Aorta (tissue), 5 donors: Measurements from ENCODE around the gene APOBEC3B. TPM values are rescaled to one million over a fixed set of nuclear protein-coding genes. Genes with fewer than 3 reads are reported as not detected.
"Not testable (repeated sequence)": the region's sequence is repeated elsewhere in the genome, so short reads cannot be mapped to it uniquely, and the experiment has no call there.

ENCODE experiments used
- ATAC-seq: fragments of 200-7000 bp; cut with Tn5 transposase; one replicate; pipeline ENCODE4 v1.9.1; 2022; ENCODE audit warnings: moderate library complexity; ENCODE audit not compliant: low FRiP score
- DNase-seq, 2 donors: peaks; one replicate each; pipeline ENCODE4 v3.0.0-alpha.2; 2020
- H3K27ac ChIP-seq, 2 donors: one replicate each; pipeline ENCODE4 v1.5.1; 2013; ENCODE audit warnings: low read length in 2 of 2, mild to moderate bottlenecking in 2 of 2, moderate library complexity in 2 of 2, control low read depth in 1 of 2, inconsistent platforms in 1 of 2, low read depth in 1 of 2
- H3K27me3 ChIP-seq, 2 donors: one replicate each; pipeline ENCODE4 v1.6.1; 2013; ENCODE audit warnings: control low read depth in 1 of 2, low read length in 1 of 2, mild to moderate bottlenecking in 1 of 2, moderate library complexity in 1 of 2; ENCODE audit not compliant: insufficient read depth in 2 of 2, control insufficient read depth in 1 of 2
- H3K36me3 ChIP-seq, 2 donors: one replicate each; pipeline ENCODE4 v1.6.1; 2013; ENCODE audit warnings: control low read depth in 1 of 2, low read length in 1 of 2, mild to moderate bottlenecking in 1 of 2; ENCODE audit not compliant: insufficient read depth in 2 of 2, control insufficient read depth in 1 of 2
- H3K4me1 ChIP-seq, 2 donors: one replicate each; pipeline ENCODE4 v1.6.1; 2013; ENCODE audit warnings: low read length in 2 of 2, control low read depth in 1 of 2, mild to moderate bottlenecking in 1 of 2, moderate library complexity in 1 of 2; ENCODE audit not compliant: insufficient read depth in 2 of 2, control insufficient read depth in 1 of 2
- H3K4me3 ChIP-seq, 2 donors: one replicate each; pipeline ENCODE4 v1.5.1; 2013; ENCODE audit warnings: low read length in 2 of 2, control low read depth in 1 of 2, mild to moderate bottlenecking in 1 of 2
- H3K9me3 ChIP-seq: one replicate; pipeline ENCODE4 v1.6.1; 2013; ENCODE audit warnings: mild to moderate bottlenecking, low read length; ENCODE audit not compliant: control insufficient read depth
- WGBS, 2 donors: extraction: QIAGEN DNeasy Blood & Tissue Kit; methylation state at CpG; one replicate each; pipeline ENCODE4 v1.1.7; 2013; 5-methylcytosine and 5-hydroxymethylcytosine counted together
- intact Hi-C, 2 donors: fragments of 100-400 bp; cut with DNase I; formaldehyde crosslinking; loops; one replicate each; pipeline versions ENCODE4 v1.14.2 to v1.15.0; 2022
- polyA plus RNA-seq, 2 donors: library from polyadenylated mRNA; stranded (reverse); fragments of 200-250 nt; gene quantifications; one replicate each; pipeline ENCODE4 v1.2.3, GENCODE V29; 2013
- total RNA-seq, 2 donors: library from RNA; stranded (reverse); fragmentation: NEBNext Ultra II Directional; extraction: Animal tissue kit (Norgen Biotek cat#: 25700); gene quantifications; one replicate each; pipeline ENCODE4 v1.2.1, GENCODE V29; 2021
- donor health status: healthy with polysubstance abuse.
- donor health status: Bipolar disorder and iron deficiency.
- donor health status: DM: no; HTN: no; CAD: no.
- donor health status: DM: no; HTN: no; CAD: no.
- donor health status: DM: yes; HTN: yes; CAD: no.

APOBEC3B gene
- total and polyA plus RNA-seq, 4 donors: 1.4 to 2.0 TPM; not detected in 2

- no peaks in the 10 kb centered on the region for H3K4me1 ChIP-seq
- intact Hi-C loops: no loop called here
- no peaks in the 10 kb centered on the region for H3K36me3 ChIP-seq
- H3K4me3 ChIP-seq: no peak overlapping the region
- no peak overlapping the region for H3K27ac ChIP-seq
- H3K27me3 ChIP-seq: no peaks in the 10 kb centered on the region
- H3K9me3 ChIP-seq: no peaks in the 10 kb centered on the region
- ATAC-seq (no peak), DNase-seq (no peak)
- 89 to 91% methylated on average over 6 of the region's 6 CpGs for WGBS, 2 donors
Observed at GRCh38 chr22:38940811-38941384, 41.2 kb upstream of the APOBEC3B start.

DNA sequence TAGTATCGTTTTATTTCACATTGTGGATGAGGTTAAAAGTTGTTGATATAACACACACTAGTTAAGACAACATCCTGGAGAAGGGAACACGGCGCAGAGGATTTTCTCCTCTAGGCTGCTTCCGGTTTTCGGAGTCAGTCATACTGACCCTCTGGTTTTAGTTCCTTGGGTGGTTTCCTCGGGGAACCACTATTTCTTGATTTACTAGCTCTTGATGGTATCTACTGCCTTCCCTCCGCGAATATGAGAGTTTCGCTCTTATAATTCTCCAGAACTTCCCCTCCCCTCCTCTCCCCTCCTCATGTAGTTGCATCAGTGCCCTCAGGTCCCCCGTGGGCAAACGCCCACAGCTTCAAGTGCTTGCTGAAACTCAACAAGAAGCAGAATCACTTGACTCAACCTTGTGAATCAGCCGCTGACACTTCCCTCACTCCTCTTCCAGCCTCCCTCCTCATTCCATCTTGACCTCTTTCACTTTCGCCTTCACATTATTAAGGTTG is 40.6 kb upstream of the APOBEC3B start:
- no peak for ATAC-seq
- peak in 1 of 2 donors; percentile 69 for DNase-seq
- no peaks in the 10 kb centered on the region for H3K4me1 ChIP-seq
- no peak overlapping the region for H3K4me3 ChIP-seq
- 79 to 83% methylated on average over 13 of the region's 13 CpGs for WGBS, 2 donors
- intact Hi-C loops: no loop called here
- no peaks in the 10 kb centered on the region for H3K9me3 ChIP-seq
- no peaks in the 10 kb centered on the region for H3K36me3 ChIP-seq
- no peak overlapping the region for H3K27ac ChIP-seq
- no peaks in the 10 kb centered on the region for H3K27me3 ChIP-seq

- Histone ChIP-seq H3K27me3 (no peaks in the 10 kb centered on the region), H3K36me3 (no peaks in the 10 kb centered on the region), H3K27ac (no peak overlapping the region), H3K4me3 (no peak overlapping the region), H3K4me1 (no peaks in the 10 kb centered on the region), H3K9me3 (no peaks in the 10 kb centered on the region)
- 86 to 87% methylated on average over 5 of the region's 5 CpGs for WGBS, 2 donors
- ATAC-seq: no peak
- DNase-seq: peak in 1 of 2 donors; percentile 51
- intact Hi-C loops: no loop called here
Observed at GRCh38 chr22:38942702-38943101, 39.4 kb upstream of the APOBEC3B start.

- ATAC-seq: no peak
Observed at GRCh38 chr22:38943201-38943600, 38.9 kb upstream of the APOBEC3B start.

DNA sequence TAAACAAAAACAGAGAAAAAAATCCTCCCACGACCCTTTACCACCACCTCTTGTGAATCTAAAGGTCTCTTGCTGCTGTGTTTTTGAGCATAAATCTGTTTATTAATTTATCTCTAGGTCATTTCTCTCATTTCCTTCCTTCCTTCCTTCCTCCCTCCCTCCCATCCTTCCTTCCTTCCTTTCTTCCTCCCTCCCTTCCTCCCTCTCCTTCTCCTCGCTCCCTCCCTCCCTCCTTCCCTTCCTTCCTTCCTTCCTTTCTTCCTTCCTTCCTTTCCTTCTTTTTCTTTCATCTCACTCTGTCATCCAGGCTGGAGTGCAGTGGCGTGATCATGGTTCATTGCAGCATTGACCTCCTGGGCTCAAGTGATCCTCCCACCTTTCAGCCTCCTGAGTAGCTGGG is 38.3 kb upstream of the APOBEC3B start:
- ATAC-seq (no peak), DNase-seq (no peak)
- Histone ChIP-seq H3K27me3 (no peaks in the 10 kb centered on the region), H3K4me3 (no peak overlapping the region), H3K36me3 (no peaks in the 10 kb centered on the region), H3K4me1 (no peaks in the 10 kb centered on the region), H3K9me3 (no peaks in the 10 kb centered on the region), H3K27ac (no peak overlapping the region)
- 85 to 86% methylated on average over 3 of the region's 3 CpGs for WGBS, 2 donors
- intact Hi-C loops: no loop called here

More at GRCh38 chr22:38943201-38943600, 38.9 kb upstream of the APOBEC3B start:
- no peak for DNase-seq
- intact Hi-C loops: no loop called here
- Histone ChIP-seq H3K27me3 (no peaks in the 10 kb centered on the region), H3K27ac (no peak overlapping the region), H3K4me3 (no peak overlapping the region), H3K9me3 (no peaks in the 10 kb centered on the region), H3K4me1 (no peaks in the 10 kb centered on the region), H3K36me3 (no peaks in the 10 kb centered on the region)
- WGBS, 2 donors: 61 to 71% methylated on average over 9 of the region's 9 CpGs

- no peaks in the 10 kb centered on the region for H3K9me3 ChIP-seq
- DNase-seq (peak in 1 of 2 donors; percentile 67), ATAC-seq (no peak)
- 91 to 92% methylated on average over 7 of the region's 7 CpGs for WGBS, 2 donors
- intact Hi-C loops: no loop called here
- H3K27me3 ChIP-seq: no peaks in the 10 kb centered on the region
- H3K36me3 ChIP-seq: no peaks in the 10 kb centered on the region
- H3K4me1 ChIP-seq: no peaks in the 10 kb centered on the region
- H3K27ac ChIP-seq: no peak overlapping the region
- no peak overlapping the region for H3K4me3 ChIP-seq
Observed at GRCh38 chr22:38944653-38945052, 37.5 kb upstream of the APOBEC3B start.

GRCh38 chr22:38945706-38946338 is 36.3 kb upstream of the APOBEC3B start:
- intact Hi-C loops, H3K9me3 ChIP-seq, H3K4me3 ChIP-seq, H3K4me1 ChIP-seq, H3K27ac ChIP-seq, H3K36me3 ChIP-seq, DNase-seq, H3K27me3 ChIP-seq, ATAC-seq: not testable (repeated sequence)

DNA sequence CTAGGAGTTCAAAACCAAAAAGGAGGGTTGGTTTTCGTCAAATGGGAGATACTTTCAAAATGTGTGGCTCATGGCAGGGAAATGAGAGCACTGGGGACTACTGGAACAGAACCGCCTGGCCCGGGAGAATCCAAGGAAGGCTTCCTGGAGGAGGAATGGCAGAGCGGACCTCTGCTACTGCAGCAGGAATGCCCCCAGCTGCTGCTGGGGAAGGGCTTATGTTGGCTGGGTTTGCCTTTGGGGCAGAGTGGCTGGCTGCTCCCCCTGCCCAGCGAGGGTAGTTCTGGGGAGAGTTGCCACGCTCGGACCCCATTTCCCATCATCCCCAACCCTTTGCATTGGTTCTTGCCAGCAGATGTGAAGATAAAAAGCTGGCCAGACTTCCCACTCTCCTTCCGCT is 35.4 kb upstream of the APOBEC3B start:
- intact Hi-C loops: no loop called here

More for the DNA sequence above, 35.4 kb upstream of the APOBEC3B start:
- ATAC-seq (no peak), DNase-seq (peak in 1 of 2 donors; percentile 19)
- H3K4me3 ChIP-seq: no peak overlapping the region
- H3K4me1 ChIP-seq: no peaks in the 10 kb centered on the region
- WGBS, 2 donors: 85 to 86% methylated on average over 8 of the region's 8 CpGs
- H3K27me3 ChIP-seq: no peaks in the 10 kb centered on the region
- no peak overlapping the region for H3K27ac ChIP-seq
- H3K36me3 ChIP-seq: no peaks in the 10 kb centered on the region
- H3K9me3 ChIP-seq: no peaks in the 10 kb centered on the region
